IMR-90 (cell line): Measurements from ENCODE around the gene POLR3A.

ENCODE experiments used
- BHLHE40 ChIP-seq: fragments of 150-350 bp; IDR thresholded peaks from 2 replicates; pipeline ENCODE4 v1.6.1; 2016; ENCODE audit warnings: mild to moderate bottlenecking, low read depth, low read length
- CEBPB ChIP-seq: IDR thresholded peaks from 2 replicates; pipeline ENCODE4 v1.6.1; 2012; ENCODE audit warnings: low read depth, low read length, improper control_type of control experiment
- CHD1 ChIP-seq: IDR thresholded peaks from 2 replicates; pipeline ENCODE4 v1.6.1; 2012; ENCODE audit warnings: low read depth, low read length, improper control_type of control experiment
- CTCF ChIP-seq: conservative IDR thresholded peaks from 2 replicates; pipeline ENCODE4 v1.5.1; 2012; ENCODE audit warnings: mild to moderate bottlenecking, low read depth, low read length, improper control_type of control experiment
- FOS ChIP-seq: fragments of 150-350 bp; IDR thresholded peaks from 2 replicates; pipeline ENCODE4 v1.6.1; 2016; ENCODE audit warnings: low read depth, low read length
- MAFK ChIP-seq: IDR thresholded peaks from 2 replicates; pipeline ENCODE4 v1.6.1; 2012; ENCODE audit warnings: low read depth, low read length, improper control_type of control experiment
- MAZ ChIP-seq: IDR thresholded peaks from 2 replicates; pipeline ENCODE4 v1.6.1; 2012; ENCODE audit warnings: low read depth, mild to moderate bottlenecking, low read length, improper control_type of control experiment, moderate library complexity, borderline replicate concordance
- MXI1 ChIP-seq: IDR thresholded peaks from 2 replicates; pipeline ENCODE4 v1.6.1; 2012; ENCODE audit warnings: low read depth, mild to moderate bottlenecking, low read length, moderate library complexity, borderline replicate concordance
- POLR2A ChIP-seq: IDR thresholded peaks from 2 replicates; pipeline ENCODE4 v1.6.1; 2012; ENCODE audit warnings: mild to moderate bottlenecking, low read depth, low read length
- RAD21 ChIP-seq: IDR thresholded peaks from 2 replicates; pipeline ENCODE4 v1.6.1; 2012; ENCODE audit warnings: low read length, improper control_type of control experiment
- RCOR1 ChIP-seq: IDR thresholded peaks from 2 replicates; pipeline ENCODE4 v1.6.1; 2012; ENCODE audit warnings: mild to moderate bottlenecking, low read length, improper control_type of control experiment; ENCODE audit not compliant: insufficient replicate concordance
- RFX5 ChIP-seq: IDR thresholded peaks from 2 replicates; pipeline ENCODE4 v1.8.0; 2012; ENCODE audit warnings: low read depth, mild to moderate bottlenecking, low read length, moderate library complexity
- SMC3 ChIP-seq: fragments of 150-350 bp; IDR thresholded peaks from 2 replicates; pipeline ENCODE4 v1.6.1; 2016; ENCODE audit warnings: low read depth, mild to moderate bottlenecking, antibody characterized with exemption, low read length, moderate library complexity
- USF2 ChIP-seq: fragments of 150-350 bp; IDR thresholded peaks from 2 replicates; pipeline ENCODE4 v1.6.1; 2017; ENCODE audit warnings: mild to moderate bottlenecking, antibody characterized with exemption, low read length, low read depth

DNA sequence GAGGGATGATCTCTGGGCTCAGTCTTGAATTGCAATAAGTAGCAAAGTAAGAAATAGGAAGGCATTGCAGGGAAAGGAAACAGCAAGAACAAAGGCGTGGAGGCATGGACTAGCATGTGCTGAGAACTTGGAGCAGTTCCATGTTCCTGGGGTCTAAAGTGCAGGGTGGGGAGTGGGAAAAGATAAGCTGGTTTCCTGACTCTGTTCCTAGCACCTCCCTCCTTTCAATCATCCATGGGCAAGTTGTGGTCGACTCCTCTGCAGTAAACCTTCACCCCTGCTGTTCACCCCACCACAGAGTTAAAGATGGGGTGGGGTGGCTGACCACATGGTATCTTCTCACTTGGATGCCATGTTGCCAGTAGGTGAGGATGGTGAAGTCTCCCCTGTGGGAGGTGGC lies 33.9 kb upstream of the POLR3A start:
- TF ChIP-seq POLR2A (no peak), USF2 (no peak), CTCF (no peak), FOS (no peak), MAFK (no peak), MAZ (no peak), BHLHE40 (no peak), RAD21 (no peak), MXI1 (no peak), RFX5 (no peak), RCOR1 (no peak), CHD1 (no peak), SMC3 (no peak), CEBPB (no peak)
